ENCODE measurements around the gene NTRK3.

GRCh38 chr15:87947560-87947959 is 309.0 kb downstream of the NTRK3 start:
- TF ChIP-seq POLR2A (IDR thresholded peaks at IDR 0.05) (no peak), CTCF (IDR thresholded peaks at IDR 0.05) (no peak)

Measured in prostate gland (tissue), 2 donors.